Common myeloid progenitor, CD34-positive (primary cell): ENCODE measurements around the gene NOXO1.

Experiments used
- CTCF ChIA-PET: fragments of 350-600 bp; sonication (Branson Sonifier 250); formaldehyde crosslinking; loops from one replicate; lab custom pipeline; 2021; ENCODE audit warnings: antibody characterized with exemption; lab: Charles Lee
- POLR2A ChIA-PET: fragments of 350-600 bp; sonication (Branson Sonifier 250); formaldehyde crosslinking; loops from one replicate; lab custom pipeline; 2021; ENCODE audit warnings: antibody characterized with exemption; lab: Charles Lee
- DNase-seq, 3 donors: peaks; one replicate each; pipeline versions ENCODE4 v3.0.0 to v3.0.0-alpha.2; 2013
- H3K27ac ChIP-seq, 2 experiments: 1 replicate in 1 of 2; 2 replicates in 1 of 2; pipeline ENCODE4 v1.7.0; 2013; ENCODE audit warnings: inconsistent platforms in 2 of 2, low read length in 2 of 2, mild to moderate bottlenecking in 2 of 2, low read depth in 1 of 2, moderate library complexity in 1 of 2; ENCODE audit not compliant: severe bottlenecking in 2 of 2, insufficient read depth in 1 of 2, poor library complexity in 1 of 2
- H3K27me3 ChIP-seq, 5 experiments: replicated peaks in 2 of 5; 1 replicate in 3 of 5; 2 replicates in 2 of 5; pipeline versions ENCODE4 v1.6.1 to v1.7.0; 2013; ENCODE audit warnings: low read length in 4 of 5, mild to moderate bottlenecking in 2 of 5, moderate library complexity in 2 of 5, inconsistent platforms in 1 of 5; ENCODE audit not compliant: insufficient read depth in 5 of 5, control insufficient read depth in 4 of 5
- H3K36me3 ChIP-seq, 4 experiments: 1 replicate in 2 of 4; 2 replicates in 2 of 4; pipeline versions ENCODE4 v1.6.1 to v1.7.0; 2013; ENCODE audit warnings: low read length in 3 of 4, control low read depth in 1 of 4, mild to moderate bottlenecking in 1 of 4; ENCODE audit not compliant: control insufficient read depth in 4 of 4, insufficient read depth in 4 of 4
- H3K4me1 ChIP-seq, 4 experiments: 1 replicate in 3 of 4; 2 replicates in 1 of 4; pipeline versions ENCODE4 v1.6.1 to v1.7.1; 2013; ENCODE audit warnings: low read length in 3 of 4, mild to moderate bottlenecking in 3 of 4, control low read depth in 1 of 4, inconsistent platforms in 1 of 4, moderate library complexity in 1 of 4; ENCODE audit not compliant: control insufficient read depth in 4 of 4, insufficient read depth in 4 of 4; ENCODE audit errors: control extremely low read depth in 1 of 4
- H3K4me3 ChIP-seq, 7 experiments: 1 replicate in 4 of 7; 2 replicates in 3 of 7; pipeline versions ENCODE4 v1.5.1 to v1.7.0; 2013; ENCODE audit warnings: mild to moderate bottlenecking in 7 of 7, low read length in 6 of 7, moderate library complexity in 6 of 7, inconsistent platforms in 2 of 7, low read depth in 2 of 7, control low read depth in 1 of 7; ENCODE audit not compliant: insufficient read depth in 4 of 7, control insufficient read depth in 1 of 7; ENCODE audit errors: extremely low read depth in 1 of 7
- H3K9me3 ChIP-seq, 5 experiments: 1 replicate in 4 of 5; 2 replicates in 1 of 5; pipeline versions ENCODE4 v1.6.1 to v1.7.1; 2013; ENCODE audit warnings: low read length in 4 of 5, mild to moderate bottlenecking in 2 of 5, inconsistent platforms in 1 of 5, low read depth in 1 of 5, moderate library complexity in 1 of 5; ENCODE audit not compliant: control insufficient read depth in 4 of 5, insufficient read depth in 2 of 5; ENCODE audit errors: control extremely low read depth in 1 of 5
- whole genome bisulfite sequencing: methylation state at CpG from one replicate; pipeline ENCODE4 v1.1.5; 2013; ENCODE audit not compliant: insufficient coverage; 5-methylcytosine and 5-hydroxymethylcytosine counted together

The NOXO1 gene

GRCh38 chr16:2019921-2020831 is 38.9 kb upstream of the NOXO1 start:
- Histone ChIP-seq H3K27me3 (peaks cover 0 to 29% (median 7%) of the 10 kb centered on the region in 5 experiments), H3K4me1 (peaks cover 0 to 37% (median 31%) of the 10 kb centered on the region in 4 experiments), H3K36me3 (no peaks in the 10 kb centered on the region), H3K27ac (no peak overlapping the region), H3K4me3 (peak overlapping the region in 5 of 7 experiments; percentile 0 to 54 (median 36)), H3K9me3 (no peaks in the 10 kb centered on the region)
- ChIA-PET POLR2A (interaction anchor here (1.0 kb wide), 1 partner anchor 55 kb away, joined by 5 read pairs; the partner anchor contains the start of gene RPS2), CTCF (interaction anchor here (1.1 to 2.7 kb wide), 7 partner anchors 12 to 127 kb away, joined by 3 to 16 read pairs (median 5); partner anchors contain the start of genes NTHL1 and TSC2)
- peak in 2 of 3 donors; percentile 55 to 71 for DNase-seq
- 1% methylated on average over 89 of the region's 96 CpGs for WGBS

- peak in 2 of 3 donors; percentile 69 to 71 for DNase-seq
- H3K27ac ChIP-seq, result no peak within 1 kb of the TSS
- CTCF ChIA-PET, result interaction anchor here (1.2 to 2.7 kb wide), 6 partner anchors 12 to 128 kb away, joined by 4 to 16 read pairs (median 6); partner anchors contain the start of genes NTHL1 and TSC2
- H3K4me3 ChIP-seq, result peak within 1 kb of the TSS in 5 of 7 experiments; percentile 0 to 54 (median 36)
- H3K36me3 ChIP-seq, result no peaks in the 10 kb centered on the region
- H3K4me1 ChIP-seq, result peaks cover 0 to 37% (median 31%) of the 10 kb centered on the region in 4 experiments
- no peaks in the 10 kb centered on the region for H3K9me3 ChIP-seq
- H3K27me3 ChIP-seq, result peaks cover 0 to 29% (median 7%) of the 10 kb centered on the region in 5 experiments
- 1% methylated on average over 26 of the region's 33 CpGs for WGBS
- POLR2A ChIA-PET, result no interaction called here
Observed at GRCh38 chr16:2019518-2019920, 38.2 kb upstream of the NOXO1 start, which contains the start of gene NPW. NPW (plus strand) TSS chr16:2019785.

GRCh38 chr16:2016407-2016922 is 35.2 kb upstream of the NOXO1 start:
- 41% methylated on average over 6 of the region's 13 CpGs for WGBS
- no peak overlapping the region for H3K4me3 ChIP-seq
- peaks cover 0 to 29% (median 7%) of the 10 kb centered on the region in 5 experiments for H3K27me3 ChIP-seq
- H3K27ac ChIP-seq, result no peak overlapping the region
- peaks cover 0 to 19% (median 15%) of the 10 kb centered on the region in 4 experiments for H3K4me1 ChIP-seq
- peak in 2 of 3 donors; percentile 28 to 36 for DNase-seq
- H3K36me3 ChIP-seq, result no peaks in the 10 kb centered on the region
- H3K9me3 ChIP-seq, result no peaks in the 10 kb centered on the region
- POLR2A ChIA-PET, result no interaction called here
- CTCF ChIA-PET, result interaction anchor here (0.8 to 1.3 kb wide), 6 partner anchors 9 to 131 kb away, joined by 3 to 6 read pairs (median 4); no protein-coding TSS in a partner anchor

- Histone ChIP-seq H3K4me3 (no peak overlapping the region), H3K9me3 (no peaks in the 10 kb centered on the region), H3K27me3 (peaks cover 0 to 25% (median 7%) of the 10 kb centered on the region in 5 experiments), H3K27ac (no peak overlapping the region), H3K4me1 (peaks cover 0 to 19% (median 15%) of the 10 kb centered on the region in 4 experiments), H3K36me3 (no peaks in the 10 kb centered on the region)
- 95% methylated on average over 6 of the region's 7 CpGs for WGBS
- DNase-seq, result no peak
- CTCF ChIA-PET, result interaction anchor here (0.9 to 1.3 kb wide), 4 partner anchors 9 to 132 kb away, joined by 3 to 6 read pairs (median 6); no protein-coding TSS in a partner anchor
- POLR2A ChIA-PET, result no interaction called here
Observed at GRCh38 chr16:2015947-2016208, 34.6 kb upstream of the NOXO1 start.

GRCh38 chr16:2015117-2015946 is 34.1 kb upstream of the NOXO1 start:
- ChIA-PET POLR2A (no interaction called here), CTCF (interaction anchor here (0.9 to 1.6 kb wide), 2 partner anchors 10 to 126 kb away, joined by 3 to 5 read pairs; no protein-coding TSS in a partner anchor)
- 97% methylated on average over 16 of the region's 24 CpGs for WGBS
- Histone ChIP-seq H3K4me1 (peaks cover 2 to 17% (median 14%) of the 10 kb centered on the region in 4 experiments), H3K4me3 (no peak overlapping the region), H3K9me3 (no peaks in the 10 kb centered on the region), H3K27me3 (peaks cover 0 to 20% (median 7%) of the 10 kb centered on the region in 5 experiments), H3K27ac (no peak overlapping the region), H3K36me3 (no peaks in the 10 kb centered on the region)
- DNase-seq, result no peak

GRCh38 chr16:2013527-2013926 is 32.3 kb upstream of the NOXO1 start:
- WGBS, result 98% methylated on average over 12 of the region's 15 CpGs
- Histone ChIP-seq H3K27me3 (peaks cover 0 to 4% (median 0%) of the 10 kb centered on the region in 5 experiments), H3K27ac (no peak overlapping the region), H3K36me3 (no peaks in the 10 kb centered on the region), H3K9me3 (no peaks in the 10 kb centered on the region), H3K4me1 (peaks cover 7 to 17% (median 14%) of the 10 kb centered on the region in 4 experiments), H3K4me3 (no peak overlapping the region)
- no peak for DNase-seq
- ChIA-PET POLR2A (no interaction called here), CTCF (interaction anchor here (1.2 to 1.5 kb wide), 2 partner anchors 10 to 19 kb away, joined by 3 to 7 read pairs; no protein-coding TSS in a partner anchor)
